ENCODE results near the gene PRIMA1. TPM values are rescaled to one million over a fixed set of nuclear protein-coding genes. Genes with fewer than 3 reads are reported as not detected.

The PRIMA1 gene
- total and polyA plus RNA-seq, 2 donors (not counting 1 experiment from before 2014, with no cell fraction given), result not detected

GRCh38 chr14:93725002-93725582 is 63.2 kb downstream of the PRIMA1 start:
- no peaks in the 10 kb centered on the region for H3K27me3 ChIP-seq (ENCODE audit: control insufficient read depth, insufficient read depth, low read length)
- H3K9ac ChIP-seq (ENCODE audit: insufficient read depth, low read length), result no peak overlapping the region
- no peak overlapping the region for H3K4me3 ChIP-seq (replicated peaks in 1 of 4; ENCODE audit: control extremely low read depth in 1 of 4, insufficient read depth in 1 of 4, low read depth in 3 of 4, low read length in 4 of 4)
- no peak for DNase-seq (ENCODE audit: low read depth in 2 of 2)
- H3K9me3 ChIP-seq (ENCODE audit: control insufficient read depth, insufficient read depth, low read depth, low read length), result no peaks in the 10 kb centered on the region
- no peak overlapping the region for H3K27ac ChIP-seq (ENCODE audit: insufficient read depth, low read length)
- TF ChIP-seq EZH2 (IDR thresholded peaks at IDR 0.05; ENCODE audit: low read length, missing control alignments), result no peak
- no peak for TF ChIP-seq CTCF (conservative IDR thresholded peaks at IDR 0.05 in 1 of 2, IDR thresholded peaks at IDR 0.05 in 1 of 2; ENCODE audit: low read depth in 1 of 2, low read length in 2 of 2)
- H4K20me1 ChIP-seq (ENCODE audit: control insufficient read depth, extremely low read depth, insufficient read depth, low read length), result no peaks in the 10 kb centered on the region
- H3K79me2 ChIP-seq (ENCODE audit: control insufficient read depth, insufficient read depth, low read length), result no peaks in the 10 kb centered on the region
- no peak overlapping the region for H2AFZ ChIP-seq (ENCODE audit: low read length)
- no peaks in the 10 kb centered on the region for H3K4me1 ChIP-seq (ENCODE audit: control insufficient read depth, extremely low read depth, insufficient read depth, low read length)
- no peak overlapping the region for H3K4me2 ChIP-seq (ENCODE audit: extremely low read depth, insufficient read depth, low read length)
- no peaks in the 10 kb centered on the region for H3K36me3 ChIP-seq (ENCODE audit: control insufficient read depth, insufficient read depth, low read length)

DNA sequence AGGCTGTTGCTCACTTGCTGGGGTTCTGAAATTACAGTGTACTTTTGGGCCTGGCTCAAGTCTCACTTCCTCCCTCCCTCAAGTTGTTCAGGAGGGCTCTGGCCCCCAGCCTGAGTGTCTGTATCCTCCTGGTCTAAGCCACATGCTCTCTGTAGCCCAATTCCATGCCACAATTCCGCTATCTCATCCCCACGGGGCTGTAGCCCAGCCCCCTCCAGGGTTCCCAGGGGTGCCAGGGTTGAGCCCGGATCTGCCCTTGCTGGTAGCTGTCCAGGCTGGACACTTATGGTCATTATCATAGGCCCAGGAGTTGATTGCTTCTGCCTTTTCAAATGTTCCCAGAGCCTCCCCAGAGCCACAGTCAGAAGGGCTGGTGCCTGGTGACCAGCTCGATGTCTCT is 65.3 kb downstream of the PRIMA1 start:
- H3K27ac ChIP-seq (ENCODE audit: insufficient read depth, low read length), result no peak overlapping the region
- no peak overlapping the region for H3K4me2 ChIP-seq (ENCODE audit: extremely low read depth, insufficient read depth, low read length)
- no peak overlapping the region for H3K4me3 ChIP-seq (replicated peaks in 1 of 4; ENCODE audit: control extremely low read depth in 1 of 4, insufficient read depth in 1 of 4, low read depth in 3 of 4, low read length in 4 of 4)
- no peaks in the 10 kb centered on the region for H3K36me3 ChIP-seq (ENCODE audit: control insufficient read depth, insufficient read depth, low read length)
- no peaks in the 10 kb centered on the region for H3K79me2 ChIP-seq (ENCODE audit: control insufficient read depth, insufficient read depth, low read length)
- H3K4me1 ChIP-seq (ENCODE audit: control insufficient read depth, extremely low read depth, insufficient read depth, low read length), result no peaks in the 10 kb centered on the region
- H4K20me1 ChIP-seq (ENCODE audit: control insufficient read depth, extremely low read depth, insufficient read depth, low read length), result no peaks in the 10 kb centered on the region
- no peak for DNase-seq (ENCODE audit: low read depth in 2 of 2)
- no peak overlapping the region for H3K9ac ChIP-seq (ENCODE audit: insufficient read depth, low read length)
- no peak overlapping the region for H2AFZ ChIP-seq (ENCODE audit: low read length)
- TF ChIP-seq EZH2 (IDR thresholded peaks at IDR 0.05; ENCODE audit: low read length, missing control alignments), result no peak
- no peak for TF ChIP-seq CTCF (conservative IDR thresholded peaks at IDR 0.05 in 1 of 2, IDR thresholded peaks at IDR 0.05 in 1 of 2; ENCODE audit: low read depth in 1 of 2, low read length in 2 of 2)
- no peaks in the 10 kb centered on the region for H3K9me3 ChIP-seq (ENCODE audit: control insufficient read depth, insufficient read depth, low read depth, low read length)
- H3K27me3 ChIP-seq (ENCODE audit: control insufficient read depth, insufficient read depth, low read length), result no peaks in the 10 kb centered on the region

DNA sequence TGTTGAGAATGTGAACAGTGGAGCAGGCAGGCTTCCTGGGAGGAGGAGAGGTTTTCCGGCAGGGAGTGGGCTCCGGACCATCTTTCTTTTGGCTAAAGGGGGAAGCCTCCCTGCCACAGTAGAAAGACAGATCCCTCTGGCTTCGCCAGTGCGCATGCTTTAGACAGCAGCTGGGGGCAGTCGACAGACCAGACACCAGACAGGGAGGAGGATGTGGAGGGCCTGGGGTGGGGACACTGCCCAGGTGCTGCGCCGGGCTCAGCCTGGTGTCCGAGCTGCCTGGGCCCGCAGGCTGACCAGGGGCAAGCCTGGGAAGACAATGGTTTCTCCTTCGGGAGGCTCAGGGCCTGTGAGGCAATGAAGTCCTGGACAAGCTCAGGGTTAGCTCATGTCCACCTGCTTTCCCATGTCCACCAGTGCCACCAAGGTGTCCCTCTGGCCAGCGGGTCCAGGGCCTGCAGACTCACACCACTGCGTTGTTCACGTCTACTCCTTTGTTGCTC is 67.3 kb downstream of the PRIMA1 start:
- no peaks in the 10 kb centered on the region for H3K79me2 ChIP-seq (ENCODE audit: control insufficient read depth, insufficient read depth, low read length)
- no peak for TF ChIP-seq CTCF (conservative IDR thresholded peaks at IDR 0.05 in 1 of 2, IDR thresholded peaks at IDR 0.05 in 1 of 2; ENCODE audit: low read depth in 1 of 2, low read length in 2 of 2)
- no peak for TF ChIP-seq EZH2 (IDR thresholded peaks at IDR 0.05; ENCODE audit: low read length, missing control alignments)
- no peak overlapping the region for H3K9ac ChIP-seq (ENCODE audit: insufficient read depth, low read length)
- no peak overlapping the region for H3K4me3 ChIP-seq (replicated peaks in 1 of 4; ENCODE audit: control extremely low read depth in 1 of 4, insufficient read depth in 1 of 4, low read depth in 3 of 4, low read length in 4 of 4)
- H3K36me3 ChIP-seq (ENCODE audit: control insufficient read depth, insufficient read depth, low read length), result no peaks in the 10 kb centered on the region
- no peak overlapping the region for H3K27ac ChIP-seq (ENCODE audit: insufficient read depth, low read length)
- no peak overlapping the region for H3K4me2 ChIP-seq (ENCODE audit: extremely low read depth, insufficient read depth, low read length)
- no peak for DNase-seq (ENCODE audit: low read depth in 2 of 2)
- no peaks in the 10 kb centered on the region for H3K27me3 ChIP-seq (ENCODE audit: control insufficient read depth, insufficient read depth, low read length)
- H4K20me1 ChIP-seq (ENCODE audit: control insufficient read depth, extremely low read depth, insufficient read depth, low read length), result no peaks in the 10 kb centered on the region
- H3K4me1 ChIP-seq (ENCODE audit: control insufficient read depth, extremely low read depth, insufficient read depth, low read length), result no peaks in the 10 kb centered on the region
- no peak overlapping the region for H2AFZ ChIP-seq (ENCODE audit: low read length)
- no peaks in the 10 kb centered on the region for H3K9me3 ChIP-seq (ENCODE audit: control insufficient read depth, insufficient read depth, low read depth, low read length)

Measured in fibroblast of lung (primary cell).